ENCODE results near the gene MISP.
A peak's percentile ranks its signal among the peaks of the same experiment; 100 is the strongest.
"Not testable (repeated sequence)": the region's sequence is repeated elsewhere in the genome, so short reads cannot be mapped to it uniquely, and the experiment has no call there.

Gene MISP, protein sequence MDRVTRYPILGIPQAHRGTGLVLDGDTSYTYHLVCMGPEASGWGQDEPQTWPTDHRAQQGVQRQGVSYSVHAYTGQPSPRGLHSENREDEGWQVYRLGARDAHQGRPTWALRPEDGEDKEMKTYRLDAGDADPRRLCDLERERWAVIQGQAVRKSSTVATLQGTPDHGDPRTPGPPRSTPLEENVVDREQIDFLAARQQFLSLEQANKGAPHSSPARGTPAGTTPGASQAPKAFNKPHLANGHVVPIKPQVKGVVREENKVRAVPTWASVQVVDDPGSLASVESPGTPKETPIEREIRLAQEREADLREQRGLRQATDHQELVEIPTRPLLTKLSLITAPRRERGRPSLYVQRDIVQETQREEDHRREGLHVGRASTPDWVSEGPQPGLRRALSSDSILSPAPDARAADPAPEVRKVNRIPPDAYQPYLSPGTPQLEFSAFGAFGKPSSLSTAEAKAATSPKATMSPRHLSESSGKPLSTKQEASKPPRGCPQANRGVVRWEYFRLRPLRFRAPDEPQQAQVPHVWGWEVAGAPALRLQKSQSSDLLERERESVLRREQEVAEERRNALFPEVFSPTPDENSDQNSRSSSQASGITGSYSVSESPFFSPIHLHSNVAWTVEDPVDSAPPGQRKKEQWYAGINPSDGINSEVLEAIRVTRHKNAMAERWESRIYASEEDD

DNA sequence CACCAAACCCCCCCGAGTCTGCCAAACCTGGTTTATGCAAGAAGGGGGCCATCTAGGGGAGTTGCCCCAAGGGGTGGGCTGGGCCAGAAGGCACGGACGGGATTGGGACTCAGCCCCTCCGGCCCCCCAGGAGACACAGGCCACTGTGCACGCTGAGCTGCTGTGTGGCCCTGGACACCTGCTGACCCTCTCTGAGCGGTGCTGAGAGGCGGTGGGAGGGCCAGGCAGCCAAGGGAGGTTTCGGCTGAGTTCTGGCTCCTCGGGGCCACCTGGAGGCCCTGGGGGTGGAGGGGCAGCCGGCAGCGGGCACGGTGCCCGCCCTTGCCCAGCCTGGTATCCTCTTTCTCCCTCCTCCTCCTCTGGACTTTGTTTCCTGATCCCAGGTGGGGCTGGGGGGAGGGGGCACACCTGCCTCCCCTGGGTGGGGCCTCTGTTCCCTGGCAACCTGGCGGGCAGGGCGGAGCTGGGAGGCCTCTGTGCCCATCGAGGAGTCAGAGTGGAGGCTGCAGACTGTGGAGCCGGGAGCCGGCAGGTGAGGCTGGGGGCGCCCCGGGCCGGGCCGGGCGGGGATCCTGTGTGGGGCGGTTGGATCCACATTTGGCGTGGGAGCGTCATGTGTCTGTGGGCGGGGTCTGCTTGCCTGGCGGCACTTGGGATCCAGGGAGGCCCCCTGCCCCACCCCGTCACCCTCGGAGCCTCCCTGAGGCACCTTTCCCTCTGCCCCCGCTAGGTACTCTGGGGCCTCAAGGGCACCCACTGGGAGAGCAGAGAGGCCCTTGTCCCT is at the start of gene MISP:
Gene MISP, plus strand, starts transcription at position 473 of the 784 bp plus-strand sequence. CDS start 5,835 bp downstream, outside the sequence.
- peak; percentile 52 to 62 for DNase-seq

- DNase-seq, result not testable (repeated sequence)
Observed at GRCh38 chr19:702847-703246, 48.1 kb upstream of the MISP start.

- no peak for DNase-seq
Observed at GRCh38 chr19:703329-703650, 47.6 kb upstream of the MISP start.

DNA sequence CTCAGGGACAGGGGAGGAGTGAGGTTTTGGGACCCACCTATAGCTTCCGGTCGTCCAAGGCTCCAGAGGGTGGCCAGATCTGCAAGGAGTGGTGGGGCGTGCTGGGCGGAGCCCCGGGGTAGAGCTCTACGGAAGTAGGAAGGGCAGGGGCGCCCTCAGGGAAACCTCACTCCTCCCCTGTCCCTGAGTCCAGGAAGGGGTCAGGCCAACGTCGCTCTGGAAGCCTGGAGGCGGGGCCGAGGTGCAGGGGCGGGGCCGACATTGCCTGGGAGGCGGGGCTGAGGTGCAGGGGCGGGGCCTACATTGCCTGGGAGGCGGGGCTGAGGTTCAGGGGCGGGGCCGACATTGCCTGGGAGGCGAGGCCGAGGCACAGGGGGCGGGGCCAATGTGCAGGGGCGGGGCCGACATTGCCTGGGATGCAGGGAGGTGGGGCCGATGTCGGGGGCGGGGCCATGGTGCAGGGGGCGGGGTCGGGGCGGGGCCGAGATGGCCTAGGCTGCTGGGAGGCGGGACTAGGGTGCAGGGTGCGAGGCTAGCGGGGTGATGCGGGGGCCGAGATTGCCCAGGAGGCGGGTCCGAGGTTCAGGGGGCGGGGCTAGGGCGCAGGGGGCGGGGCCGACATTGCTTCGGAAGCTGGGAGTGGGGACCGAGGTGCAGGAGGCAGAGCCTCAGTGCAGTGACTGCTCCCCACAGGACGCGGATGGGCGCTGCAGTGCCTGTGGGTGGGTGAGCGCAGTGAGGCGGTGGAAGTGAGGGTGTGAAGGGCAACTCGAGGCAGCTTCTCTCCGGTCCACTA is 47.1 kb upstream of the MISP start:
- peak; percentile 31 to 54 for DNase-seq

- DNase-seq, result no peak
Observed at GRCh38 chr19:704447-704741, 46.5 kb upstream of the MISP start.

GRCh38 chr19:708154-709143 is 42.5 kb upstream of the MISP start, which contains the start of gene PALM:
Gene PALM, plus strand, starts transcription at chr19:708935. Its CDS starts 212 bp downstream, at chr19:709147.
- DNase-seq, result no peak

- DNase-seq, result no peak
Observed at GRCh38 chr19:709196-709964, 41.5 kb upstream of the MISP start.

DNA sequence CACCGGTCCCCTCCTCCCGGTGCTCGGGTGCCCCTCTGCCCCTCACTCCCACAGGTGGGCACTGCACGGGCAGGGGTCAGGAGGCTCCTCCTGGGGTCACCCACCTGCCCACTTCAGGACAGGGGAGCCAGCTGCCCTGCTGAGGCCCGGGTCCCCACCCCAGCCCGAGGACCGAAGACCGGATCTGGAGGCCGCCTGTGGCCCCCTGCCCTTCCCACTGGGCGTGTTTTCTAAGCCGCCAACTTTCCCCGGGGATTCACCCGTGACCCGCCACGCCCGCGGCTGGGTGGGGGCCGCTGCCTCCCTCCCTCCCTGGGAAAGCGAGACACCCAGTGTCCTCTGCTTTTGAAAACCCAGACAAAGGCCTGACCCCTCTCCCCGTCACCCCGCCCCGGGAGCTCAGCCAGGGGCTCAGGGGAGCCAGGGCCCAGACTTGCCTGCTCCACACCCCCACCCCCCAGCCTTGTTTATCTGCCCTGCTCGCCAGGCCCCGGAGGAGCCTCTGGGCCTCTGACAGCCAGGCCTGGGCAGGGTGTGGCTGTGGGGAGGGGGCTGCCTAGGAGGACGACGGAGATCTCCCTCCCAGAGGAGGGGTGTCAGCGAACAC is 40.8 kb upstream of the MISP start:
- DNase-seq, result no peak

DNA sequence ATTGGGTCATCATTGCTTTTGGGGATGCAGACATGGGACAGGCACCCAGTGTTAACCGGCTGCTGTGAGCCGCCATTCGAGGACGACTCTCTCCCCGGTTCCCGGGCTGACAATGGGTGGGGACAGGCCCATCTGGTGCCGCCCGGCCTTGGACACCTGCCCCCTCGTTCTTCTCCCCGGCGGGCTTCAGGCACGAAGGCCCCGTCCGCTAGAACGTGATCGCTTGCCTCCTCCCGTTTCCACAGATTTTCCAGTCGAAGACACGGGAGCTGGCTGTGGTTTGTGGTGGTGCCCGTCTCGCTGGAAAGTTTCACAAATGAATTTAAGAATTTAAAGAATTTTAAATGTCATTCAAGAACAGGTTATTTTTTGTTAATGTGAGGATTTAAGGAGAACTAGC is 40.1 kb upstream of the MISP start:
- no peak for DNase-seq

DNA sequence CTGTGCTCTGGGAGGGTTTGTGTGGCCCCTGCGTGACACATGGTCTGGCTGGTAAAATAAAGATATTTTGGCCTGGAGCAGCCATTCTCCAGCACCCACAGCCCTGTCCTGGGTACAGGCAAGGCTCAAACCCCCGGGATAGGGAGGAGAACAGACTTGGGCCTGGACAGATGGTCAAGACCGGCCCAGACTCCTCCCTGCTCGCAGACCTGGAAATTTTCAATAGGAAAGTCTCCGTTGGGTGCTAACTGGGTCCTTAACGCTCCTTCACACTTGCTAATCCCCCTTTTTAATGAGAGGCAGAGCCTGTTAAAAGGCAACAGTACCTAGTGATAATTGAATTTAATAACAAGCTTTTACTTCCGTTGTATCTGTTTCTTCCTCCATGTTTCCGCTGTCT is 39.7 kb upstream of the MISP start:
- DNase-seq, result no peak

DNA sequence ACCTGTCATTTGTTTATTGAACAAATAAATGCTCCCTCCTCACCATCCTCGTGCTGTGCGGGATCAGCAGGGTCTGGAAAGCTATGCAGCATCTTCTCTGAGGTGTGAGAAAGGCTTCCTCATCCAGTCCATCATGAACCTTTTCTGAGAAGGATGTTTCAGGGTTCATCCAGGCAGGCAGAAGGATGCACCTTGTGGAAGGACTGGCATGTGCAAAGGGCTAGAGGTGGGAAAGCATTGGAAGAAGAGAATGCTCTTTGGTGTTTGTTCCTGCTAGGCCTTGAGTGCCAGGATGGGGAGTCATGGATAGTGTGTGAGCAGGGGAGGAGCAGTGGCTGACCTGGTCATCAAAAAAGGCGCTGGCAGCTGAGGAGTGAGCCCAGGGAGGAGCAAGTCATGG is 35.6 kb upstream of the MISP start:
- no peak for DNase-seq

GRCh38 chr19:718251-718951 is 32.5 kb upstream of the MISP start:
- no peak for DNase-seq

DNA sequence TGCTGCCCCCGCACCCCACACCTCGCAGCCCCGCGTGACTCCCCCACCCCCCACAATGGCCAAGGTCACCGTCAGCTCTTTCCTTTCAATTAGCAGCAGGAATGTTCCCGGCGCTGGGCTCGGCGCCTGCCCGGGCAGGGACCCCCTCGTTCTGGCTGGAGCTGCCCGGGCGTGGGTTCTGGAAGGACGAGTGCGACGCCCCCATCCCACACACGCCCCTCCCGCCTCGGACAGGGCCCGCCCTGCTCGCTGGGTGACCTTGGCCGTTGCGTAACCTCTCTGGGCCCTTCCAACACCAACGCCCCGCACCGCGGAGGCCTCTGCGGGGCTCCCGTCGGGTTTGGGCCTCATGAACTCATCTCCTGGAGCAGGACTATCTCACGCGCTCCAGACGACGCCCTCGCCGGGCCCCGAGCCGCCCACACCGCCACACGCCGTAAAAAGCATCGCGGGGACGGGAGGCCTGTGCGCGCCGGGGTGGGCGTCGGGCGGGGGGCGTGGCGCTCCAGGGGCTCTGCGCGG is 31.9 kb upstream of the MISP start:
- DNase-seq, result no peak

GRCh38 chr19:719636-720344 is 31.1 kb upstream of the MISP start:
- no peak for DNase-seq

- no peak for DNase-seq
Observed at GRCh38 chr19:720345-721160, 30.4 kb upstream of the MISP start.

DNA sequence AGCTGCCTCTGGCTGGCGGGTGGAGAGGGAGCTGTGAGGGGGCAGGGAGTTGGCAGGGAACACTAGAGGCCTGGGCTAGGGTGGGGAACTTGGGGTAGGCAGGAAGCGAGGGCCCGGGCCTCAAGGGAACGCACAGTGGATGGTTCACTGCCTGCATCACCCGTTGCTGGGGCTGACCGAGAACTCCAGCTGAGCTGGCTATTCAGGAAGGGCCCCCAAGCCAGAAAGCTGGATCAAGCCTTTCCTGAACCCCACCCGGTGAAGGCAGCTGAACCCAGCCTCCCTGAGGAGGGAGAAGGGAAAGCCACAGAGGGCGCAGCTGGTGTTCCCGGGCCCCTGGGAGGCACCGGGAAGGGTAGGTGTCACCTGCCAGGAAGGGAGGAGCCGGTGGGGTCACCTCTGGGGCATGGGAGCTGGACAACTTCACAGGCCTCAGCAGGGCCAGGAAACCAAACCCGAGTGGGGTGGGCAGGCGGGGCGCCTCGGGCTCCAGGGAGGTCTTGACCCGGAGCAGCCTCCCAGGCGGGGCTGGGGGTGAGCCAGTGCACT is 28.3 kb upstream of the MISP start:
- DNase-seq, result no peak

DNA sequence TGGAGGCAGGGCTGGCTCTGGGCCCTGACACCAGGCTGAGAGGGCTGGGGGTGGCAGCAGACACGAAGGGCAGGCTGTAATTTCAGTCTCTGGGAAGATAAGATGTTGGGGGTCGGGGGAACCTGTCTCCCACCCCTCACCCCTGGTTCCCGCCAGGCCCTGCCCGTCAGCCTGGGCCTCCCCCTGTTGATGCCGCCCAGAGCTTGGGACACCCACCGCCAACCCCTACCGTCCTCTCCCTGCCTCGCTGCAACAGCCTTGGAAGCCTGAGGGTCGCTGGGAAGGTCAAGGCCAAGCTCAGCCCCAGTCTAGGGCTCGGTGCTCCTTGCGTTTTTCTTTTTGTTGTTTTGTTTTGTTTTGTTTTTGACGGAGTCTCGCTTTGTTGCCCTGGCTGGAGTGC is 27.7 kb upstream of the MISP start:
- DNase-seq, result no peak

- no peak for DNase-seq
Observed at GRCh38 chr19:723714-724113, 27.2 kb upstream of the MISP start.
